ENCODE measurements around the gene FNDC3B. TPM values are rescaled to one million over a fixed set of nuclear protein-coding genes. Genes with fewer than 3 reads are reported as not detected.

The FNDC3B gene
- total and polyA plus RNA-seq, 2 donors (not counting 1 experiment from before 2014, with no cell fraction given), result 1.2 to 9.2 TPM

DNA sequence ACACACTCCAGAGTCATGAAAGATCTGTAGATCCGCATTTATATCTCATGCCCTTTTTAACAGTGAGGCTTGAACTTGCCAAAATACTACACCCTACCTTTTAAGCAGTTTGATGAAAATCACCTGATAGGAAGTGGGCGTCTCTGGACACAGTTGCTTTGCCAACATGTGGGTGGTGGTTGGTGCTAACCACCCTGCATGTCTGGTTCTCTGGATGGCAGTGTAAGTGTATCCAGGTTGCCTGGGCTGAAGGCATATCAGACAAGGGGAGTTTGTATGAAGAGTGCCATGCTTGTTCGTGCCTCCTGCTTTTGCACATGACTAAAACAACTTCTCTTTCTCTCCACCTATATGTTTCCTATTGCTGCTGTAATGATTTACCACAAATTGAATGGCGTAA is 249.3 kb downstream of the FNDC3B start:
- Histone ChIP-seq H3K4me3 (ENCODE audit: control extremely low read depth in 1 of 5, extremely low read depth in 1 of 5, insufficient read depth in 1 of 5, low read depth in 2 of 5, low read length in 4 of 5) (no peak overlapping the region), H3K9ac (ENCODE audit: low read length) (no peak overlapping the region), H3K4me1 (ENCODE audit: control insufficient read depth in 2 of 2, insufficient read depth in 2 of 2, low read length in 2 of 2) (no peaks in the 10 kb centered on the region), H3K27ac (ENCODE audit: low read length in 2 of 2) (no peak overlapping the region), H2AFZ (ENCODE audit: insufficient read depth, low read depth, low read length, poor library complexity, severe bottlenecking) (no peak overlapping the region), H4K20me1 (ENCODE audit: control insufficient read depth, insufficient read depth, low read length, poor library complexity, severe bottlenecking) (no peaks in the 10 kb centered on the region), H3K79me2 (ENCODE audit: control insufficient read depth, insufficient read depth, low read length) (no peaks in the 10 kb centered on the region), H3K27me3 (replicated peaks in 1 of 4; ENCODE audit: control extremely low read depth in 1 of 4, control insufficient read depth in 3 of 4, insufficient read depth in 4 of 4, low read length in 3 of 4) (no peaks in the 10 kb centered on the region), H3K36me3 (replicated peaks in 1 of 2; ENCODE audit: control extremely low read depth in 1 of 2, control insufficient read depth in 1 of 2, extremely low read depth in 1 of 2, insufficient read depth in 2 of 2, low read length in 1 of 2) (no peaks in the 10 kb centered on the region), H3K9me3 (ENCODE audit: control extremely low read depth in 1 of 3, control insufficient read depth in 2 of 3, insufficient read depth in 1 of 3, low read length in 2 of 3) (no peaks in the 10 kb centered on the region), H3K4me2 (replicated peaks; ENCODE audit: low read depth, low read length, poor library complexity, severe bottlenecking) (no peak overlapping the region)
- Mint-ChIP-seq H3K27me3 (no peaks in the 10 kb centered on the region), H3K4me1 (peaks cover 8% of the 10 kb centered on the region), H3K27ac (no peak overlapping the region), H3K9me3 (ENCODE audit: insufficient read depth) (peaks cover 3% of the 10 kb centered on the region), H3K4me3 (no peak overlapping the region)
- ATAC-seq (ENCODE audit: low read depth), result no peak
- ChIA-PET CTCF (no interaction called here), POLR2A (no interaction called here)
- 90% methylated on average over 2 of the region's 4 CpGs for WGBS (ENCODE audit: insufficient coverage)
- intact Hi-C loops (cut with micrococcal nuclease), result no loop called here
- no peak for DNase-seq
- TF ChIP-seq, protein P1, sequence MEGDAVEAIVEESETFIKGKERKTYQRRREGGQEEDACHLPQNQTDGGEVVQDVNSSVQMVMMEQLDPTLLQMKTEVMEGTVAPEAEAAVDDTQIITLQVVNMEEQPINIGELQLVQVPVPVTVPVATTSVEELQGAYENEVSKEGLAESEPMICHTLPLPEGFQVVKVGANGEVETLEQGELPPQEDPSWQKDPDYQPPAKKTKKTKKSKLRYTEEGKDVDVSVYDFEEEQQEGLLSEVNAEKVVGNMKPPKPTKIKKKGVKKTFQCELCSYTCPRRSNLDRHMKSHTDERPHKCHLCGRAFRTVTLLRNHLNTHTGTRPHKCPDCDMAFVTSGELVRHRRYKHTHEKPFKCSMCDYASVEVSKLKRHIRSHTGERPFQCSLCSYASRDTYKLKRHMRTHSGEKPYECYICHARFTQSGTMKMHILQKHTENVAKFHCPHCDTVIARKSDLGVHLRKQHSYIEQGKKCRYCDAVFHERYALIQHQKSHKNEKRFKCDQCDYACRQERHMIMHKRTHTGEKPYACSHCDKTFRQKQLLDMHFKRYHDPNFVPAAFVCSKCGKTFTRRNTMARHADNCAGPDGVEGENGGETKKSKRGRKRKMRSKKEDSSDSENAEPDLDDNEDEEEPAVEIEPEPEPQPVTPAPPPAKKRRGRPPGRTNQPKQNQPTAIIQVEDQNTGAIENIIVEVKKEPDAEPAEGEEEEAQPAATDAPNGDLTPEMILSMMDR (IDR thresholded peaks at IDR 0.05), result no peak
- no peak for TF ChIP-seq EZH2 (IDR thresholded peaks at IDR 0.05; ENCODE audit: borderline replicate concordance, insufficient read depth, low read depth, low read length, poor library complexity, severe bottlenecking)

DNA sequence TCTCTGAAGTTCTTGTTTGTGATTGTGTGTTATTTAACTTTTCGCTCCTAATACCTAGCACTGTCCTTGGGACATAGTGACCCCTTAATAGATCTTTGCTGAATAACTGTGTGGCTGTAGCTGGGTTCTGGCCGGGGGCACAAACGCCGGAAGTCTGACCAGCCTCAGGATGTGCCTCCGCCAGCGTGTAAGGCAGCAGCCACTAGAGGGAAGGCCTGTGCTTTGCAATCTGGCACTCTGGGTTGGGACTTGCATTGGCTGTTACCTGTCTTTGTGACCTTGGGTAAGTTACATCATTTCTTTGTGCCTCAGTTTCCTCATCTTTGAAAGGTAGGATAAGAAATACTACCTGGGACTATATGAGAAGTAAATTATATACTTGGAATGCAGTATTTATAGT is 250.2 kb downstream of the FNDC3B start:
- ATAC-seq (ENCODE audit: low read depth) (no peak), DNase-seq (peak; percentile 5)
- H3K27me3 Mint-ChIP-seq, result no peaks in the 10 kb centered on the region
- 31% methylated on average over 5 of the region's 6 CpGs for WGBS (ENCODE audit: insufficient coverage)
- H3K79me2 ChIP-seq (ENCODE audit: control insufficient read depth, insufficient read depth, low read length), result no peaks in the 10 kb centered on the region
- H3K9ac ChIP-seq (ENCODE audit: low read length), result no peak overlapping the region
- peak overlapping the region; percentile 21 for H2AFZ ChIP-seq (ENCODE audit: insufficient read depth, low read depth, low read length, poor library complexity, severe bottlenecking)
- peaks cover 7% of the 10 kb centered on the region for H3K9me3 Mint-ChIP-seq (ENCODE audit: insufficient read depth)
- H3K36me3 ChIP-seq (replicated peaks in 1 of 2; ENCODE audit: control extremely low read depth in 1 of 2, control insufficient read depth in 1 of 2, extremely low read depth in 1 of 2, insufficient read depth in 2 of 2, low read length in 1 of 2), result no peaks in the 10 kb centered on the region
- H3K4me2 ChIP-seq (replicated peaks; ENCODE audit: low read depth, low read length, poor library complexity, severe bottlenecking), result peak overlapping the region; percentile 21
- H3K27me3 ChIP-seq (replicated peaks in 1 of 4; ENCODE audit: control extremely low read depth in 1 of 4, control insufficient read depth in 3 of 4, insufficient read depth in 4 of 4, low read length in 3 of 4), result no peaks in the 10 kb centered on the region
- no peak overlapping the region for H3K27ac Mint-ChIP-seq
- no peaks in the 10 kb centered on the region for H3K9me3 ChIP-seq (ENCODE audit: control extremely low read depth in 1 of 3, control insufficient read depth in 2 of 3, insufficient read depth in 1 of 3, low read length in 2 of 3)
- no peak overlapping the region for H3K4me3 ChIP-seq (ENCODE audit: control extremely low read depth in 1 of 5, extremely low read depth in 1 of 5, insufficient read depth in 1 of 5, low read depth in 2 of 5, low read length in 4 of 5)
- H3K4me3 Mint-ChIP-seq, result no peak overlapping the region
- ChIA-PET CTCF (no interaction called here), POLR2A (no interaction called here)
- no peak for TF ChIP-seq EZH2 (IDR thresholded peaks at IDR 0.05; ENCODE audit: borderline replicate concordance, insufficient read depth, low read depth, low read length, poor library complexity, severe bottlenecking)
- TF ChIP-seq, protein P1 (IDR thresholded peaks at IDR 0.05), result no peak
- no peaks in the 10 kb centered on the region for H3K4me1 ChIP-seq (ENCODE audit: control insufficient read depth in 2 of 2, insufficient read depth in 2 of 2, low read length in 2 of 2)
- intact Hi-C loops (cut with micrococcal nuclease), result no loop called here
- peaks cover 8% of the 10 kb centered on the region for H3K4me1 Mint-ChIP-seq
- H4K20me1 ChIP-seq (ENCODE audit: control insufficient read depth, insufficient read depth, low read length, poor library complexity, severe bottlenecking), result no peaks in the 10 kb centered on the region
- H3K27ac ChIP-seq (ENCODE audit: low read length in 2 of 2), result no peak overlapping the region

Measured in B cell (primary cell).